ENCODE results near the gene HOXD9.
A peak's percentile ranks its signal among the peaks of the same experiment; 100 is the strongest.

Gene HOXD9

GRCh38 chr2:176122683-176123410, at the start of gene HOXD9:
Gene HOXD9, plus strand, starts transcription at chr2:176122719. Its CDS starts 50 bp downstream, at chr2:176122769.
- DNase-seq (ENCODE audit: low read depth in 2 of 2): no peak

- no peak for DNase-seq (ENCODE audit: low read depth in 2 of 2)
Measured at GRCh38 chr2:176072951-176073904, 49.3 kb upstream of the HOXD9 start.

DNA sequence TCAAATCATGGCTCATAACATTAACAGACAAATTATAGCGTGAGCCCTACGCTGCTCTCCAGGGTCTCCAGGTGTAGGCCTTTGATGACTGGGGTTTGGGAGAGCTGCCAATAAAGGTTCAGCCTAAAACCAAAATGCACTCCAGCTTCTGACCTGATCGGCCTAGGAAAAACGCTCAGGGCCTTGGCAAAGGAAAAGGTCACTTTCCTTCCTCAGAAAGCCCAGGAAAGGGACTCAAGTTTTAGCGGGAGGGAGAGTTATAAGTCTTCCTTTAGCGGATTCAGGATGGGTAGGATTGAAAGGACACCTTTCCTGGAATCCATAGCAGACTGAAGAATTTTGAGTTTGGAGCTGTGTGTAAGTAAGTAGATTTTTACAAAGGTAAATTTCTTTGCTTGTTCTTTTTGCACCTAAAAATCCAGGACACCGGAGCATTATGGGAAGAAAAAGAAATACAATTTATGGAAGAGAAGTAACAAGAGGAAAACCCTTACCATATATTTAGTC, 47.5 kb upstream of the HOXD9 start:
- no peak for DNase-seq (ENCODE audit: low read depth in 2 of 2)

DNA sequence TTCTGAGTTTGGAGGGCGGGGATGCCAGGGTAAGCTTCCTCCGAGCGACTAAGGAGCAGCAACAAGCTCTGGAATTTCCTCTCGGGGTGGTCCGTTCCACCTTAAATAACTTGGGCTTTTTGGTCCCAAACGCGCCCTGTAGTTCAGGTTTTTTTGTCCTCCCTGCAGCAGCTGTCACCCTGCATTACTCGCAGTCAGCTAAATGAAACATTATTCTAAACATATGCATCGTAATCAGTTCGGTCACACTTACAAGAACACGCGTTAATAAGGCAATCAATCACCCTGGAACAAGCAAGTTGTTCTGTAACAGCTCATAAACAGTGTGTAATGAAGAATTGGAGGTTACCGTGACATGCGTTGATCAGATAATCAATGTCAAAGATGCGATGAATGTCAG, 47.0 kb upstream of the HOXD9 start:
- no peak for DNase-seq (ENCODE audit: low read depth in 2 of 2)

DNA sequence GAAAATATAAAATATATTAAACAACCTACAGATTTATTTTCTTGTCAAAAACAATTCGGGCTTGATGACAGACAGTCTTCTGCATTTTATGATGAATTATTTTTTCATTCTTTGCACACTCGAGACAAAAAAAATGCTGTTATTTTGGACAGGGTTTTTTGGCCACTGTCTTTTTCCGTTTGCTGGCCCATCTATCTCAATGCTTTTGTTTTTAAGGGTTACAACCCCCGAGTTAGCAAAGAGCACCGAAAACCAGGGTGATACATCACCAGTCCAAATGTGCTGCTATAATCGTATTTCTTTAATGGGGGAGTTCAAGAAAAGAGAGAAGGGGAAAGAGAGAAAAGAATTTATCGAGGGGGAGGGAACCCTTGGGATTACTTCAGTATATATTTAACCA, 46.5 kb upstream of the HOXD9 start:
- no peak for DNase-seq (ENCODE audit: low read depth in 2 of 2)

- no peak for DNase-seq (ENCODE audit: low read depth in 2 of 2)
Measured at GRCh38 chr2:176076796-176077195, 45.7 kb upstream of the HOXD9 start.

DNA sequence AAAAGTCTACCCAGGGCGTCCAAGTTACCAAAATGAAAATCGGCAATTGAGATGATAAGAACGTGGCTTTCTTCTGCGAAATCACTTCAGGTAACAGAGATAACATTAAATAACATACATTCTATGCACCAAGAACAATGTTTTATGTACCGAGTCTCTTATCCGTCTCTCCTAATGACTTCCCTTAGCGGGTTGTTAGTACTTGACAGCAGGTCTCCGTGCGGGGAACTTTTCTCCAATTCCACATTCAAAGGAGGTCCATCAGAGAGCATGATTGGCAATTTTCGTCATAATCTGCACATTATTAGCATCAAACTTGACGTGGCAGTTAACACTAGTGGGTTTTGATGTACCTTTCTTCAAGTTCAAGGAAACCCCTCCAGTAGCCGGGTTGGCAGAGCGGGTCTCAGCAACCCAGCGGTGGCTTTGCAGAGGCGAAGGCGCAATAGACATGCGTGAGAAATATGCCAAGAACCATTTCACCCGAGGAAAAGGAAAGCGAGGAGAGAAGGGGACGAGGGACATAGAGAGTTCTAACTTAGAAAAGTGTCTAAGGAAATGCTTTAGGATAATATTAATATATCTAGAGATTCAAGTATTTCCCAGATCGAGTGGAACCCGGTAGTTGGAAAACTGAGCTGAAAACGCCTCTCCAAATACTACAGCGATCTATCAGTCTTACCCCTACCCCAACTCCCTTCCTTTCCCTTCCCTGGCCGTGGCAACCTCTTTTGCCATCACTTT, 43.8 kb upstream of the HOXD9 start:
- DNase-seq (ENCODE audit: low read depth in 2 of 2): no peak

DNA sequence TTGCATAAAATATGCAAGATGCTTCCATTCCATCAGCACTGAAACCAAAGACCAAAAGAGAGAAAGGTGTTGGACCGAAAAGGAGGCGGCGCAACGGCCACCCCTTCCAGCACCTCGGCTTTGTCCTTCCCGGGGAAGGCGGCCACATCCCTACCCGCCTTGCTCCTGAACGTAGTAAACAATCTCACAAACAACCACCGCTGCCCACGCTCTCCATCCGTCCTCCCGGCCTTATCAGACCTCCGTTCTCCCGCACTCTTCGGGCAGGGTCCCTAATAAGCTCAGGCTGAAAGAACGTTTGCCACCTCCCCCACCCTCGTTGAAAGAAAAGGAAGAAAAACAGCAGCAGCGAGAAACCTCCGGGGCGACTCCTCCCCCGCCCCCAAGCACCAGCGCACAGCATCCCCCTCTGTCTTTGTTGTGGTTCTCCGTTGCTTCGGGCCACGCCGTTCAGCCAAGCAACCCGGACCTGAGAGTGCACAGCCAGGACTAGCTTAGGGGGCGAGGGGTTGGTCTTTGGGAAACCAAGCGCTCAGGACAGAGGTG, 43.2 kb upstream of the HOXD9 start:
- DNase-seq (ENCODE audit: low read depth in 2 of 2): no peak

GRCh38 chr2:176079831-176080539, 42.5 kb upstream of the HOXD9 start:
- DNase-seq (ENCODE audit: low read depth in 2 of 2): peak; percentile 27 to 41

DNA sequence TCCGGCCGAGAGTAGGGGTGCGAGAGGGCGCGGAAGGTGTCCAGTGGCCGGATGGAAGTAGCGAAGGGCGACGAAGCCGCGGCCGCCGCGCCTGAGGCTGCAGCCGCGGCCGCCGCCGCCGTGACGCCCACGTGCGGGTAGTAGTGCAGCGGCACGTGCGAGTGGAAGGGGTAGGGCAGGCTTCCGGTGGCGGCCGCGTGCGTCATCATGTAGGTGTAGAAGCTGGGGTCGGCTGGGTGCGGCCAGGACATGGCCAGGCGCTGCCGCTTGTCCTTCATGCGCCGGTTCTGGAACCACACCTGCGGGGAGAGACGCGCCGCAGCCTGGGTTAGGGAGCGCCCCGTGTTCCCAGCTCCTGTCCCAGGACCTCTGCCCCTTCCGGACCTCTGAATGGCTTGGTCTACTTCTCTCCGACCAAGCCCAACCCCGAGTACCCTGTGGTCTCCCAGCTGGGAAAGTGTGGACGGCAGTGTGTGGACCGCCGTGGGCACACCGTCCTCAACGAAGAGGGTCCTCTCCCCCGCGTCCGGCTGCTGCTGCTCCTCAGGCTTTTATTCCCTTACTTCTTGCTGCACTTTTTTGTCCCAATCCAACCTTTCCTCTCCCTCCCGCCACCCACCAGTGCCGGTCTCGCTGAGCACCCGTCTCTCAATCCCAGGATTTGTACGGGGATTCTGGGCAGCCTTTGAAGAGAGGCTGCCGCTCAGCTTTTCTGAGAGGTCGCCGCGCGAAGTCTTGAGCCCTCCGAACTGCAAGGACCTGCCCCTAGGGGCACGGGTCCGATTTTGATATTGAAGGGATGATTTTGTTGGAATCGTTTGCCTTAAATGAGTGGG, 41.8 kb upstream of the HOXD9 start:
- no peak for DNase-seq (ENCODE audit: low read depth in 2 of 2)

- no peak for DNase-seq (ENCODE audit: low read depth in 2 of 2)
Measured at GRCh38 chr2:176081376-176081836, 41.1 kb upstream of the HOXD9 start.

DNA sequence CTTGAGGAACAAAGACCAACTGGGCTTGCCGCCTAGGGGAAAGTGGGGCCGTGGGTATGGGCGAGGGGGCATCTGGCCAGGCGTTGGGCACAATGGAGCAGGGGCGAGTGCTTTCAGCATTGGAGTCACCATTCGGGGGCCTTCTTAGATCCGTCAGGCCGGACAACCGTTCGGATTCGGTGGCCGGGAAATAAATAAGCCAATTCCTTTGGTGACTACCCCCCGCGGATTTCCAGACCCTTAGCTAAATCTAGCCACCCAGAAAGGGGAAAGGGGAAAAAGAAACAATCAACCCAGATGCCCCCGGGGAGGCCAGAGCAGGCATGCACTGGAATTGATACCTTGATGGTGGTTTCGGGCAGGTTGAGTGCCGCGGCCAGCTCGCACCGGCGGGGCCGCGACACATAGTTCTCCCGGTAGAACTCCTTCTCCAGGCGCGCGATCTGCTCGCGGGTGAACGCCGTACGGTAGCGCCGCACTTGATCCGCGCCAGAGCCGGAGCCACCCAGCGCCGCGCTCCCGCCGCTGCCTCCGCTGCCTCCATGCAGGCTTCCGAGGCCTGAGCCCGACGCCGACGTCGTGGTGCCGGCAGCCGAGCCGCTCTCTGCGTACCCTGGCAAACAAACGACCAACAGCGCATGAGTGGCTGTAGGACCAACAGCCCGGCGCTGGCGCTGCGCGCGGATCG, 40.5 kb upstream of the HOXD9 start:
- no peak for DNase-seq (ENCODE audit: low read depth in 2 of 2)

DNA sequence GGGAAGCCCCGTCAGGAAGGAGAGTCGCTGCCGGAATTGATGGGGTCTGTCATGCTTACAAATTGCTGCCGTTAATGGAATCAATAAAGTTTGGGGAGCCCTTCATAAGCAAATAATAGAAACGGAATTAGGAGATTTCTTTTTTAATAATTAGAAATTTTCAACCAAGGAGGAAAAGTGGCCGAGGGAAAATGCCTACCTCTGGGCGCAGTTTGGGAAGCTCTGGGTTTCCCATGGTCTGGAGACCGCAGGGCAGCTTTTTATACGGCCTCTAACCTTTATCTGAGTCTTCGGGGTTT, 40.0 kb upstream of the HOXD9 start:
- DNase-seq (ENCODE audit: low read depth in 2 of 2): no peak

- DNase-seq (ENCODE audit: low read depth in 2 of 2): no peak
Measured at GRCh38 chr2:176082824-176083751, 39.4 kb upstream of the HOXD9 start.

- no peak for DNase-seq (ENCODE audit: low read depth in 2 of 2)
Measured at GRCh38 chr2:176083796-176084261, 38.7 kb upstream of the HOXD9 start, which contains the start of gene EVX2. Gene EVX2, minus strand, starts transcription at chr2:176083962. Its CDS starts 186 bp downstream, at chr2:176083776.

DNA sequence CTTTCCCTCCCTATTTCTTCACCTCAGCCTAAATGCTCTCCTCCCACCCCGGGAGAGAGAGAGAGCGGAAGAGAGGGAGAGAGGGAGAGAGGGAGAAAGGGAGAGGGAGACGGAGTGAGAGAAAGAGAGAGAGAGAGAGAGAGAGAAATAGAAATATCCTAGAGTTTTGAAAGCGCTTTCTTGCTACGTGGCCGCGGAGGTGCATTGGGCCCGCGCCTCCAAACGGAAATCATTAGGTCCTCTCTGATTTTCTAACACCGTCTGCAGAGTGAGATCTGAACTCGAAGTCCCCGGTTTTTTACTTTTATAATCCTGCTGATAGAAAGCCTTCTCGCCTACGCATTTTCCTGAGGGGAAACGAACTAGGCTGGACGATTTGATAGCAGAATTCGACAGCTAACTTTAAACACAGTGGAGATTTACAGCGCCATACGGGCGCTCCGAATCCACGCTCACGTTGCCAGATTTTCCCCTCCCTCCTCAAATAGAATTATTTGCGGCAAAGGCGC, 37.9 kb upstream of the HOXD9 start:
- no peak for DNase-seq (ENCODE audit: low read depth in 2 of 2)

GRCh38 chr2:176085120-176085788, 37.3 kb upstream of the HOXD9 start:
- no peak for DNase-seq (ENCODE audit: low read depth in 2 of 2)
